ENCODE results near the gene PAM16.
"Not testable (repeated sequence)": the region's sequence is repeated elsewhere in the genome, so short reads cannot be mapped to it uniquely, and the experiment has no call there.

The PAM16 gene

GRCh38 chr16:4350787-4351659 is at the start of gene PAM16:
Gene PAM16 (minus strand): TSS chr16:4351321. CDS start chr16:4351234, 87 bp downstream.
- DNase-seq: peak; percentile 97 to 98

- no peak for DNase-seq
Measured at GRCh38 chr16:4399001-4399730, 48.0 kb upstream of the PAM16 start.

GRCh38 chr16:4395055-4395726 is 44.1 kb upstream of the PAM16 start:
- no peak for DNase-seq

GRCh38 chr16:4393850-4394249 is 42.7 kb upstream of the PAM16 start:
- not testable (repeated sequence) for DNase-seq

- no peak for DNase-seq
Measured at GRCh38 chr16:4393240-4393600, 42.1 kb upstream of the PAM16 start.

GRCh38 chr16:4392382-4393239 is 41.5 kb upstream of the PAM16 start:
- DNase-seq: no peak

- no peak for DNase-seq
Measured at GRCh38 chr16:4391631-4392381, 40.7 kb upstream of the PAM16 start.

- DNase-seq: no peak
Measured at GRCh38 chr16:4390266-4391260, 39.4 kb upstream of the PAM16 start.

GRCh38 chr16:4389051-4389955 is 38.2 kb upstream of the PAM16 start:
- no peak for DNase-seq

GRCh38 chr16:4388271-4389021 is 37.3 kb upstream of the PAM16 start:
- no peak for DNase-seq

- DNase-seq: no peak
Measured at GRCh38 chr16:4387781-4388180, 36.7 kb upstream of the PAM16 start.

GRCh38 chr16:4386951-4387565 is 35.9 kb upstream of the PAM16 start:
- no peak for DNase-seq

GRCh38 chr16:4386451-4386805 is 35.3 kb upstream of the PAM16 start:
- DNase-seq: no peak

- DNase-seq: no peak
Measured at GRCh38 chr16:4385789-4386450, 34.8 kb upstream of the PAM16 start.

- DNase-seq: no peak
Measured at GRCh38 chr16:4385066-4385788, 34.1 kb upstream of the PAM16 start.

- DNase-seq: no peak
Measured at GRCh38 chr16:4384509-4384942, 33.4 kb upstream of the PAM16 start.
